ELR (cell line): ENCODE results near the gene MAGI2.

Source experiments
- DNase-seq: peaks from one replicate; pipeline ENCODE4 v3.0.0-alpha.2; 2015; ENCODE audit warnings: low read depth

The MAGI2 gene

GRCh38 chr7:79451580-79451979, 1.9 kb downstream of the MAGI2 start:
- no peak for DNase-seq

DNA sequence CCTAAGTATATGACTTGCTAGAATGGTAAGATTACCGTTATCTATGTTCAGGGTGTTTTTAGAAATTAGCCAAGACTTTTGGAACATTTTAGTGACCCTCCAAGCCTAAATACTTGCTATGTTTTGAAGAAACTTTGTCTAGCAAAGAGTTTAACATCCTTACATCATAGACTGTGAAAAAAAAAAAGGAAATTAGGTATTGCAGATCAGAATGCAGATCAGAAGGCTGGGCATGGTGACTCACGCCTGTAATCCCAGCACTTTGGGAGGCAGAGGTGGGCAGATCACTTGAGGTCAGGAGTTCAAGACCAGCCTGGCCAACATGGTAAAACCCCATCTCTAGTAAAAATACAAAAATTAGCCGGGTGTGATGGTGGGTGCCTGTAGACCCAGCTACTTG, 10.7 kb downstream of the MAGI2 start:
- peak; percentile 39 for DNase-seq

- peak; percentile 57 for DNase-seq
These were observed 17.1 kb downstream of the MAGI2 start for GRCh38 chr7:79436378-79436777.

GRCh38 chr7:79434867-79435266, 18.6 kb downstream of the MAGI2 start:
- DNase-seq, result no peak

DNA sequence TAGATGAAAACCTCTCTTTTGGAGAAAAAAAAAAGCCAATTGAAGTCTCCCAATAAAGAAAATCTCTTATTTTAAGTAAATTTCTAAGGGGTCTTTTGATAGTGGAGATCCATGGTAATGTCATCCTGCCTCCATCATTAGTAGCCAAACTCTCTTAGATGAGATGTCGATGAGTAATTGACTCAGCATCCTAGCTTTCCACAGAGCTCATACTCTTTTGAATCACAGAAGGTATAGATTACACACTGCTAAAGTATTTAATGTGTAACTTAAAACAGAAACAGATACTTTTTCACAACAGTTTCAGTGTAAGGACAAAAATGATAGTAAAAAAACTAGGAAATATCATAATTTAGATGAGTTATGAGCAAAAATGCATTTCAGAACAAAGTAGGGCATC, 19.4 kb downstream of the MAGI2 start:
- DNase-seq, result peak; percentile 90

- DNase-seq, result no peak
These were observed 23.1 kb downstream of the MAGI2 start for GRCh38 chr7:79430391-79430790.

DNA sequence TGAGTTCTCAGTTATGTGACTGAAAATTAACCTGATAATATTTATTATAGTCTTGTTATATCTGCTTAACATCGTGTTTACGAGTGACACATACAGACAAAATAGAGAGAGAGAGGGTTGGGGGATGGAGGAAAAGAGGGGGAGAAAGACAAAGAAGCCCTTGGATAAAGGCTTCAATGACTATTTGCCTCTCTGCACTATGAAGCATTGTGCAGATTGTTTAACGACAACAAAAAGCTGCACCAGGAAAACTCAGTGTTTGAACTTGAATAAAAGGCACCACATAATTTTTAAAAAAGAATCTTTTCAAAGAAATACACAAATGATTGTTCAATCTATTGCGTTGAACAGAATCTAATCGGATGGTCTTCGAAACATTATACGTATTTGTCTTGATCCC, 27.8 kb downstream of the MAGI2 start:
- DNase-seq, result no peak

DNA sequence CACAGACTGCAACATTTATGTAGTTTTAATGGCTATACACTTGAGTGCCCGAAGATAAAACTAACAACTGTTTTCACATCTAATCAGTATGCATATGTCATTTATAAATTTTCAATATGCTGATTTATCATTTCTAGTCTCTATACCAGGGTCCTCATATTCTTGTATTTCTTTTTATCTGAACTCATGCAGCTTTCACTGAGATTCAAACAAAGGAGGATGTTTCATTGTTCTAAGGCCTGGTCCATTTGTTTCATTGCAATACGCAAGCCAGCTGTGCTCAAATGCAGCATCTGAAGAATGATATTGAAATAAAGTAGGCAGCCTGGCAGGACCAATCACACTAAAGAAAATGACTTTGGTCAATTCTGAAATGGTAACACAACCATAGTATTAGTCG, 31.7 kb downstream of the MAGI2 start:
- no peak for DNase-seq

GRCh38 chr7:79420464-79420863, 33.0 kb downstream of the MAGI2 start:
- peak; percentile 85 for DNase-seq

GRCh38 chr7:79414910-79415309, 38.6 kb downstream of the MAGI2 start:
- DNase-seq, result no peak

GRCh38 chr7:79412915-79413314, 40.6 kb downstream of the MAGI2 start:
- DNase-seq, result no peak

- DNase-seq, result no peak
These were observed 41.0 kb downstream of the MAGI2 start for GRCh38 chr7:79412438-79412837.

DNA sequence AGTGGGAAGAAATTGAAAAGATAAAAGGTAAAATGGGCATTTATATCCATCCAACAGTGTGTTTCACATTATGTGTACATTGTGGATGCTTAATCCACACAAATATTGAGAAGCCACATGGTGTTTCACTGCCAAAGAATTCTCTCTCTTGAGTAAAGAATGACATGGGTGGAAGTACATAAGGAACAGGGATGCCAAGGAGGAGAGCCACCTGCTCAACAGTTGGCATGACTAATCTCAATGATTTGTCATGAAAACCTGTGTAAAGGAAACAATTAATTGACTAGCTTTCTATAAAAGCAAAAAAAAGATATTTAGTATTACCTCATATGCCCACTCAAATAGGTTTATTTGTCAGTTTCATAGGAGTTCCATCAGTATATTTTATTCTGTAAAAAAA, 43.1 kb downstream of the MAGI2 start:
- peak; percentile 14 for DNase-seq

- DNase-seq, result no peak
These were observed 46.1 kb downstream of the MAGI2 start for GRCh38 chr7:79407351-79407750.

DNA sequence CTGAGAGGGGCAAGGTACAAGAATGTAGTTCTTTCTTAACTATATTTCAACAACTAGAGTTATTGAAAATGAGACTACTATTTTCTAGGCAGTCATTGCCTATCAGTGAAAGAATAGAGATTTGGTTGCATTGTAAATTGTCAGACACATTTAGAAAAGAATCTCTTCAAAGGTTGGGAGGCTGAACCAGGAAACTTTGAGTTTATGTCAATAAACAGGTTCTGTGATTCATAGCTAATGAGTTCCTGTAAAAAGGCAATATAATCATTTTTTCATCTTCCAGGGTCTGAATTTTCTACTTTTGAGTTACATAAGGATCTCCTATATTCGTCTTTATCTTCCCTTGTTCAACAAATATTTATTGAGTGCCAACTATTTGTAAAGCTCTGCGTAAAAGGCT, 47.1 kb downstream of the MAGI2 start:
- DNase-seq, result peak; percentile 2

- no peak for DNase-seq
These were observed 48.1 kb downstream of the MAGI2 start for GRCh38 chr7:79405368-79405767.

DNA sequence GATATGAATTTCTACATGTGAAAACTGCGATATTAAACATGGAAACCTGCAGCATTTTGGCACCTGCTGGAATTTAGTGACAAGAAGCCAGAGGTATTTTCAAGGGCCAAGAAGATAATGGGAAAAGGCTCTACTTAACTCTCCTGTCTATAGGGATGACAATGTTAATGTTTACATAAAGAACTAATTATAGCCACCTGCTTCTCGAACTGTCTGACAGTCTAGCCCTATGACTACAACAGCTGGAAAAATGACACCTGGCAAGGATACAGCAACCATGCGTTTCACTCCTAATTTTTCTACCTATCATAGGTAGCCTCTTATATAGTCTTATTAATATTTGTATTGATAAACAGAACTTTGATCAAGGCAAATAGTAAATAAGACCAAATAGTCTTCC, 49.6 kb downstream of the MAGI2 start:
- DNase-seq, result no peak

DNA sequence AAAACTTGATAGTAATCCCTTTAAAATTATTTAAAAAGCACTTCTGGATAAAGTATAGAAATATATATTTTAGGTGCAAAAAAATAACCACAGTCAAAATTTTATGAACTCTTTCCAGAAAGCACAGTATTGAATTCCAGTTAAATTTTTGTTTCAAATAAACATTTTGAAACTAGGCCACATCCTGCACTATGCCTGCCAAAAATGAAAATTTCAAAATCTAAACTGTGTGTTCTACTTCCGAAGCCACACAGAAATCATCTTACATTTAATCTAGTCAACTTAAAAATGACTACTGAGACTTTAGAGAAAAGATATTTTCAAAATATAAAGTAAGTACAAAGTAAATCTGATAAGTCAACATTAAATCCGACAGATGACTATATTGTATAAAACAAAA, 50.0 kb downstream of the MAGI2 start:
- no peak for DNase-seq

DNA sequence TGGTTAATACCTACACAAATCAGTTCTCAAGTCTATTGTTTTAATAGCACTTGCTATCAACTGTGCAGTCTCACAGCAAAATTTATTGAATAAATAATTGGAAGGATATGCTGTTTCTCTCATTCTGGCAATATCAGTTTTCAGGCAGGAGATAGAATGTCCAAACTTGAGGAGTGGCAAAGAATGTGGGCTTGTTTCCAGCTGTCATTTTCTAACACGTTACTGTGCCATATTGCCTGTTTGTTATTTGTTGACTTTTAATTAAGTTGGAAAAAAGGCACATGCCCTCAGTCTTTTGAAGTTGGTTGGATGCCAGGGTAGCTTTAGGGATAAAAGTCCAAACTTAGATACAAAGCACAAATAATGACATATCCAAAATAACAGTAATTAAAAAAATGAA, 52.2 kb downstream of the MAGI2 start:
- DNase-seq, result no peak

GRCh38 chr7:79400222-79400621, 53.2 kb downstream of the MAGI2 start:
- no peak for DNase-seq

GRCh38 chr7:79398138-79398749, 55.2 kb downstream of the MAGI2 start:
- no peak for DNase-seq

DNA sequence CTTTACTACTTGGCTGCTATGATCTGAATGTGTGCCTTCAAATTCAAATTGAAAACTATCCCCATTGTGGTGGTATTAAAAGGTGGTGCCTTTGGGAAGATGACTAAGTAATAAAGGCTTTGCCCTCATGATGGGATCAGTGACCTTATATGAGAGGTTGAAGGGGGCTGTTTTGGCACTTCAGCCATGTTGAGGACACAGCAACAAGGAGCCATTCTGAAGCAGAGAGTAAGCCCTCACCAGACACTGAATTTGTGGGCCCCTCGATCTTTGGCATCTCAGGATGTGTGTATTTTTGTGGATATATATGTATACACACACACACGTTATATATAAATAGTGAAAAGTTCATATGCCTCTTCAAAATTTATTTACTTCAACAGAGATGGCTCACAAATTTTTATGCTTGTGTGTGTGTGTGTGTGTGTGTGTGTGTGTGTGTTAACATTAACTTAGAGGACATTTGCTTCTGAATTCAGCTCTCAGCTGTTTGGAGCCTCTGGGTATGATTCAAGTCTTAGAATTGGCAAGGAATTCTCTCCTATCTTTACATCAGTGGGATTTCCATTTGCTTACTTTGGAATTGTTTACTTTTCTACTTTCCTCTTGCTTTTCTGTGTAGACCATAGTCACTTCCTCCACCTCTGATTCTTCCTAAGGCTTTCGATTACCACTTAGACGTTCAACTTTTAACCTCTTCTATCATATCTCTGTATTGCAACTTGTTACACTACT, 66.6 kb downstream of the MAGI2 start:
- DNase-seq, result peak; percentile 52

DNA sequence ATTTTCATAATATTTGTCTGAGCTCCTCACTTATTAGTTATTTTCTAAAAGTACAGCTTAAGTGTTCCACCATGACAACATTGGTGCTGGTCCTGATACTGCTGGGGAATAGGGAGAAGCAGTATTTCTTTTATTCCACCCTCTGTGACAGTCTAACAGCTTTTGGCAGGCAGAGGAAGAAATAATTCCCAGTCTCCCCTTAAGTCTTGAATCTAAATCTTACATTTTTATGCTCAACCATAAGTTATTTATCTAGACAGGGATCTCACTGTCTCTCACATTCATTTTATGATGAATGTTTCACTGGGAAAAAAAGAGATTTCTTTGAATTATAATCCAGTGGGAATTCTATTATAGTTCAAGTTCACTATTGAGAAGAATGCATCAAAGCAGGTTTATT, 71.5 kb downstream of the MAGI2 start:
- no peak for DNase-seq

GRCh38 chr7:79377097-79377496, 76.4 kb downstream of the MAGI2 start:
- DNase-seq, result no peak
